Upper lobe of right lung (tissue), 1 donor: ENCODE data around the gene TENT4B. TPM values are rescaled to one million over a fixed set of nuclear protein-coding genes. Genes with fewer than 3 reads are reported as not detected.
A peak's percentile ranks its signal among the peaks of the same experiment; 100 is the strongest.

ENCODE experiments used
- ATAC-seq: fragments of 200-7000 bp; cut with Tn5 transposase; one replicate; pipeline ENCODE4 v1.9.1; 2020; ENCODE audit warnings: mild to moderate bottlenecking, moderate library complexity
- DNase-seq: peaks from one replicate; pipeline ENCODE4 v3.0.0-alpha.2; 2020
- H3K27ac ChIP-seq: fragments of 200-600 bp; one replicate; pipeline ENCODE4 v1.8.0; 2022
- H3K27me3 ChIP-seq: fragments of 200-600 bp; one replicate; pipeline ENCODE4 v1.8.0; 2022; ENCODE audit warnings: mild to moderate bottlenecking
- H3K36me3 ChIP-seq: fragments of 200-600 bp; one replicate; pipeline ENCODE4 v1.8.0; 2022
- H3K4me1 ChIP-seq: fragments of 200-600 bp; one replicate; pipeline ENCODE4 v1.8.0; 2022
- H3K4me3 ChIP-seq: fragments of 200-600 bp; one replicate; pipeline ENCODE4 v1.8.0; 2022; ENCODE audit warnings: mild to moderate bottlenecking
- H3K9me3 ChIP-seq: fragments of 200-600 bp; one replicate; pipeline ENCODE4 v1.8.0; 2022
- intact Hi-C: fragments of 100-400 bp; cut with DNase I; formaldehyde crosslinking; loops from one replicate; pipeline ENCODE4 v1.11.0; 2022
- total RNA-seq: library from RNA; stranded (reverse); fragmentation: NEBNext Ultra II Directional; extraction: Animal tissue kit (Norgen Biotek cat#: 25700); gene quantifications from one replicate; pipeline ENCODE4 v1.2.1, GENCODE V29; 2021
- TF ChIP-seq, protein P1 (sequence below): fragments of 200-600 bp; IDR thresholded peaks from one replicate; pipeline ENCODE4 v1.8.0; 2022; ENCODE audit warnings: antibody characterized with exemption
- donor health status: DM: no; HTN: yes; CAD: no; lungs with severe emphysema.

Gene TENT4B
- total RNA-seq, 1 donor from 2014 or later, result 13.3 TPM

DNA sequence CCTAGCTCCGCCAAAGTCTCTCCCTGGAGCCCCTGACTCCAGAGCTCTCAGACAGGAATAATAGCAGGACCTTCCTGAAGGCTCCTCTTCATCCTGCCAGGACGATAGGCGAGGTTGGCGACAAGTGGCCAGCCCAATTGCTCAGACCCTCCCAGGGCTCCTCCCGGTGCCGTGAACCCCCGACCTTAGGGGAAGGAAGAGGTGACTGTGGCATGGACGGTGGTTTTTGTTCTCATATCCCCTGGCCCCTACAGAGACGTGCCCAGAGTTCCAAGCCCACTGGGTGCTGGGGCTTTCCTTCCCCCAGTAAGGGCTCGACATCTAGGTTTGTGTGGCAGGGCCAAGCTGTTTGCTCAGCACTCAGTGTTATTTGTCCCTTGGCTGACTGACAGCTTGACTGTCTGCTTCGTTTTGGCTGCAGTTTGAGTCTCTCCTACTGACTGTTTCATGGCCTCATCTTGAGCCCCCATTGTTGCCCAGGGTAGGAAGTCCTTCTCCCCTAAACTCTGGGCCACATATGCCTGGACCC lies 108.7 kb downstream of the TENT4B start:
- Histone ChIP-seq H3K27me3 (no peaks in the 10 kb centered on the region), H3K36me3 (no peaks in the 10 kb centered on the region), H3K9me3 (no peaks in the 10 kb centered on the region), H3K27ac (peak overlapping the region; percentile 30), H3K4me1 (peaks cover 26% of the 10 kb centered on the region), H3K4me3 (no peak overlapping the region)
- TF ChIP-seq, protein P1, sequence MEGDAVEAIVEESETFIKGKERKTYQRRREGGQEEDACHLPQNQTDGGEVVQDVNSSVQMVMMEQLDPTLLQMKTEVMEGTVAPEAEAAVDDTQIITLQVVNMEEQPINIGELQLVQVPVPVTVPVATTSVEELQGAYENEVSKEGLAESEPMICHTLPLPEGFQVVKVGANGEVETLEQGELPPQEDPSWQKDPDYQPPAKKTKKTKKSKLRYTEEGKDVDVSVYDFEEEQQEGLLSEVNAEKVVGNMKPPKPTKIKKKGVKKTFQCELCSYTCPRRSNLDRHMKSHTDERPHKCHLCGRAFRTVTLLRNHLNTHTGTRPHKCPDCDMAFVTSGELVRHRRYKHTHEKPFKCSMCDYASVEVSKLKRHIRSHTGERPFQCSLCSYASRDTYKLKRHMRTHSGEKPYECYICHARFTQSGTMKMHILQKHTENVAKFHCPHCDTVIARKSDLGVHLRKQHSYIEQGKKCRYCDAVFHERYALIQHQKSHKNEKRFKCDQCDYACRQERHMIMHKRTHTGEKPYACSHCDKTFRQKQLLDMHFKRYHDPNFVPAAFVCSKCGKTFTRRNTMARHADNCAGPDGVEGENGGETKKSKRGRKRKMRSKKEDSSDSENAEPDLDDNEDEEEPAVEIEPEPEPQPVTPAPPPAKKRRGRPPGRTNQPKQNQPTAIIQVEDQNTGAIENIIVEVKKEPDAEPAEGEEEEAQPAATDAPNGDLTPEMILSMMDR, result no peak
- intact Hi-C loops, result no loop called here
- ATAC-seq (peak; percentile 39), DNase-seq (peak; percentile 64)

DNA sequence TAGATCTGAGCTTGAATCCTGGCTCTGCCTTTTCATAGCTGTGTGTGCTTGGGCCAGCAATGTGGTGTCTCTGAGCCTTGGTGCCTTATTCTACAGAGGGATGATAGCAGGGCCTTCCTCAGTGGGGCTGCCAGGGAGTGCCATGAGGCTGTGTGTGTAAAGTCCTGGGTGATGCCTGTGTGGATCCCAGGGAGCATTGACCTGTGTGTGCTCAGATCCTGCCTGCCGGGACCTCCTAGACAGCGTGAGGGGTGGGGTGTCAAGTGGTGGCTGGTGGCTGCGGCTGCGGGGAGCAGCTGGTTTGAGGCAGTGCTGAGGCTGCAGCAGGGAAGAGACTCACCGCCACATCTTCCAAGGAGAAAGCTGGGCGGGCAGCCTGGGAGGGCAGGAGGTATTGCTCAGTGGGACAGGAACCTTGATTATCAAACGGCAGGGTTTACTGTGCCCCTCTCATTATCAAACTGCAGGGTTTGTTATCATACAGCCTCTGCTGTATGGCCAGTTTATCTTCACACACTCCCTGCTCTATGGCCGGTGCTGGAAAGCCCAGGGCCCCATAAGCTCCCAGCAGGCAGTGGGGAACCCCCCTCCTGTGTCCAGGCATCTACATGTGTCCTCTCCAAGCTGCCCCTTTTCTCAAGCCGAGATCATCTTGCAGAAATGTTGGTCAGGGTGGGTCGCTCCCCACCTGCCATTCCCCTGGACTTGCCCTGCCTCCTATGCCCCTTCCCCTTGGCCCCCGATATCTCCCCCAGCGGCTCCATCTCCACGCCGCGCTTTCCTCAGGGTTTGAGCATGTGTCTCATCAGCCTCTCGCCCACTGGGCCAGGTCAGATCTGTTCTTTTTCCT lies 110.2 kb downstream of the TENT4B start:
- no peaks in the 10 kb centered on the region for H3K27me3 ChIP-seq
- no peak overlapping the region for H3K27ac ChIP-seq
- no peak for ATAC-seq
- H3K9me3 ChIP-seq, result no peaks in the 10 kb centered on the region
- no peaks in the 10 kb centered on the region for H3K36me3 ChIP-seq
- no peak overlapping the region for H3K4me3 ChIP-seq
- no peak for DNase-seq
- TF ChIP-seq, protein P1, result no peak
- intact Hi-C loops, result no loop called here
- peaks cover 35% of the 10 kb centered on the region for H3K4me1 ChIP-seq

DNA sequence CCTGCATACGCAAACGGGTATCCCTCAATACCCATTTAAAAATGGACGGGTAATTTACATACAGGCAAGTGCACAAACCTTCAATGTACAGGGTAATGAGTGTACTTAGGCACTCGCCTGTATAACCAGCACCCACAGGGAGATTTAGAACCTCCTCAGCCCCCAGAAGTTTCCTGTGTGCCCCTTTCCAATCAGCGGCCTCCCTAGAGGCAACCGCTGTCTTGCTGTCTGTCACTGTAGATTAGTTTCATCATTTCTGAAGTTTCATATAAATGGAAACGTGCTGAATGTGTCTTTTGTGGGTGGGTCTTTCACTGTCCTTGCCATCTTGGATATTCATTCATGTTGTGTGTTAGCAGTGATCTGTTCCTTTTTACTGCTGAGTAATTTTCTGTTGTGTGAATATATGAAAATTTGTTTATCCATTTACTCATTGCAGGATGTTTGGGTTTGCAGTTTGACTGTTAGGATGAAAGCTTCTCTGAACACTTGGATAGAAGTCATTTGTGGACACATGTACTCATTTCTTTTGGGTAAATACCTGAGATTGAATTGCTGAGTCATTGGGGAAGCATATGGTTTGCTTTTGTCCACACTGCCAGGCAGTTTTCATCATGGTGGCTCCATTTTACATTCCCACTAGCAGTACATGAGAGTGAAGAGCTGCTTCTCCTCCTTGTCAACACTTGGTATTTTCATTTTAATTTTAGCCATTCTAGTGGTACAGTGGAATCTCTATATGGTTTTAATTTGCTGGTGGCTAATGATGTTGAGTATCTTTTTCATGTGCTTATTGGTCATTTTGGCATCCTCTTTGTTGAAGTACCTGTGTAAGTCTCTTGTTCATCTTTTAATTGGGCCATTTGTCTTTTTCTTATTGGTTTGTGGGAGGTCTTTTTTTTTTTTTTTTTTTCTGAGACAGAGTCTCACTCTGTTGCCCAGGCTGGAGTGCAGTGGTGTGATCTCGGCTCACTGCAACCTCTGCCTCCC lies 111.1 kb downstream of the TENT4B start:
- no peak for ATAC-seq
- Histone ChIP-seq H3K4me3 (no peak overlapping the region), H3K27me3 (no peaks in the 10 kb centered on the region), H3K27ac (no peak overlapping the region), H3K9me3 (no peaks in the 10 kb centered on the region), H3K36me3 (no peaks in the 10 kb centered on the region), H3K4me1 (peaks cover 28% of the 10 kb centered on the region)
- intact Hi-C loops, result no loop called here
- no peak for DNase-seq
- TF ChIP-seq, protein P1, result no peak

DNA sequence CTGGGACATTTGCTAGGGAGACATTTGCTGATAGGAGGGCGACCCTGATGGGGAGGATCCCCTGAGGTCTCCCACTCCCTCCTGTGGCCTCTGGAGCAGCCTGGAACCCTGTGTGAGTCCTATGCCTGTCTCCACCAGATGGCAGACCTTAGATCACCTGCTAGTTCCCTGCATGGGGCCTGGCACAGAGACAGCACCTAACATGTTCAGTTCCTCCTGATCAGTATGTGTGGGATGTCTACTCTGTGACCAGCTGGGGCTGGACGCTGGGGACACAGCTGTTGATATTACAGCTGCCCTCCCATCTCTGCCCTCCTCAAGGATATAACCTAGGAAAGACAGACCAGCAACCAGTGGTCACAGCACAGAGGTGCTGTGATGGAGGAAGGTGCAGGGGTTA lies 112.2 kb downstream of the TENT4B start:
- no peaks in the 10 kb centered on the region for H3K9me3 ChIP-seq
- ATAC-seq (peak; percentile 43), DNase-seq (no peak)
- TF ChIP-seq, protein P1, result peak; percentile 22
- intact Hi-C loops, result no loop called here
- peak overlapping the region; percentile 79 for H3K27ac ChIP-seq
- H3K4me3 ChIP-seq, result no peak overlapping the region
- no peaks in the 10 kb centered on the region for H3K36me3 ChIP-seq
- no peaks in the 10 kb centered on the region for H3K27me3 ChIP-seq
- H3K4me1 ChIP-seq, result peaks cover 19% of the 10 kb centered on the region

DNA sequence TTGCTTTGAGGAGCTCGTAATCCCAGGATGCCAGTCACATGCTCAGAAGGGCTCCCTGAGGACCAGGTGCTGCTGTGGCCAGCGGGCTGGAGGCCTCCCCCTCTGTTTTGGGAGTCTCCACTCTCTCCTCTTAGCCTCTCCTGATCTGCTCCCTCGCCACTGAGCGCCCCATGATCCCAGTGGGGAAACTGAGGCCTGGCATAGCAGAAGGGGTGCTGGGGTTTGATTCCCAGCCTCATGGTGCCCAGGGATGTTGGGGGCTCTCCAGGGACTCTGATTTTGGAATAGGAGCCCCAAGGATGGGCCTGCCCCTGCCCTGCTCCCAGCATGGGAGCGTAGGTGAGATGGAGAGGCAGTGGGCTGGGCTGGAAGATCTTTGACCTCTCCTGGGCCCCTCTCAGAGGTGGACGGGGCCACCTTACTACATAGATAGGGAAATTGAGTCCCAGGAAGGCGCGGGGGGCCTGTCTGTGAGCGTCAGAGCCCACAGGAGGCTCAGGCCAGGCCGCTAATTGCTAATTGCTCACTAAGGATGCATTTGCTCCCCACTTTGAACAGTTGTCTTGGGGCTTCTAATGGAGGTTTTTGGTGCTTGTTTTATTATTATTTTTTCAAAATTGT lies 112.7 kb downstream of the TENT4B start:
- peak overlapping the region; percentile 79 for H3K27ac ChIP-seq

More for the DNA sequence above, 112.7 kb downstream of the TENT4B start:
- intact Hi-C loops, result no loop called here
- Histone ChIP-seq H3K36me3 (no peaks in the 10 kb centered on the region), H3K27me3 (no peaks in the 10 kb centered on the region), H3K4me1 (peaks cover 22% of the 10 kb centered on the region), H3K9me3 (no peaks in the 10 kb centered on the region), H3K4me3 (peak overlapping the region; percentile 50)
- DNase-seq (no peak), ATAC-seq (no peak)
- TF ChIP-seq, protein P1, result no peak
